T-helper 2 cell treated with Interferon-gamma antibody and Interleukin-4, amounts not matched to agents 5 μg/mL and 100 μg/mL, for 36 hours (primary cell): ENCODE results near the gene PLA2G2F.

Experiments used
- DNase-seq: peaks from one replicate; pipeline ENCODE4 v3.0.0; 2021; ENCODE audit warnings: low spot score
- H3K27ac Mint-ChIP-seq: one replicate; pipeline ENCODE4 v1.8.0; 2021; ENCODE audit warnings: mild to moderate bottlenecking, mixed read lengths
- H3K27me3 Mint-ChIP-seq: one replicate; pipeline ENCODE4 v1.8.0; 2021; ENCODE audit warnings: low read depth, mixed read lengths
- H3K36me3 Mint-ChIP-seq: one replicate; pipeline ENCODE4 v1.8.0; 2021; ENCODE audit warnings: low read depth, mixed read lengths
- H3K4me1 Mint-ChIP-seq: one replicate; pipeline ENCODE4 v1.8.0; 2021; ENCODE audit warnings: low read depth, mixed read lengths
- H3K4me3 Mint-ChIP-seq: one replicate; pipeline ENCODE4 v1.8.0; 2022; ENCODE audit warnings: mild to moderate bottlenecking, moderate library complexity, mixed read lengths
- H3K9me3 Mint-ChIP-seq: one replicate; pipeline ENCODE4 v1.8.0; 2021; ENCODE audit warnings: mixed read lengths

PLA2G2F gene

DNA sequence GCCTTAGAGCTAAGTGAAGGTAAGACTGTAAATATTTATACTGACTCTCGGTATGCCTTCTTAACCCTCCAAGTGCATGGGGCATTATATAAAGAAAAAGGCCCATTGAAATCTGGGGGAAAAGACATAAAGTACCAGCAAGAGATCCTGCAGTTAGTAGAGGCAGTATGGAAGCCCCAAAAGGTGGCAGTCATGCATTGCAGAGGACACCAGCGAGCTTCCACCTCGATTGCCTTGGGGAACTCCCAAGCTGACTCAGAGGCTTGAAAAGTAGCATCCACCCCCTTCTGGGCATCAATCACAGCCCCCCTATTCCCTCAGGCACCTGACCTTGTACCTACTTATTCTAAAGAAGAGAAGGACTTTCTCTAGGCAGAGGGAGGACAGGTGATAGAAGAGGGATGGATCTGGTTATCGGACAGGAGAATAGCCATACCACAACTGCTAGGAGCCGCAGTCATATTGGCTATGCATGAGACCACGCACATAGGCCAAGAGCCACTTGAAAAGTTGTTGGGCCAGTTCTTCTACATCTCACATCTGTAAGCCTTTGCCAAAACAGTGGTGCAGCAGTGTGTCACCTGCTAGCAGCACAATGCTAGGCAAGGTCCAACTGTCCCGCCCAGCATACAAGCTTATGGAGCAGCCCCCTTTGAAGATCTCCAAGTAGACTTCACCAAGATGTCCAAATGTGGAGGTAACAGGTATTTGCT, 19.4 kb downstream of the PLA2G2F start:
- H3K4me3 Mint-ChIP-seq: no peak overlapping the region
- H3K27me3 Mint-ChIP-seq: no peaks in the 10 kb centered on the region
- H3K4me1 Mint-ChIP-seq: peaks cover 10% of the 10 kb centered on the region
- H3K36me3 Mint-ChIP-seq: peaks cover 2% of the 10 kb centered on the region
- peaks cover 33% of the 10 kb centered on the region for H3K9me3 Mint-ChIP-seq
- H3K27ac Mint-ChIP-seq: no peak overlapping the region
- DNase-seq: no peak

- Mint-ChIP-seq H3K4me1 (no peaks in the 10 kb centered on the region), H3K36me3 (peaks cover 2% of the 10 kb centered on the region), H3K27me3 (no peaks in the 10 kb centered on the region), H3K27ac (no peak overlapping the region), H3K4me3 (no peak overlapping the region), H3K9me3 (peaks cover 33% of the 10 kb centered on the region)
- DNase-seq: no peak
These were observed 20.9 kb downstream of the PLA2G2F start for GRCh38 chr1:20160034-20160433.

GRCh38 chr1:20164694-20165202, 25.6 kb downstream of the PLA2G2F start:
- DNase-seq: no peak
- Mint-ChIP-seq H3K9me3 (peaks cover 17% of the 10 kb centered on the region), H3K4me1 (no peaks in the 10 kb centered on the region), H3K27me3 (no peaks in the 10 kb centered on the region), H3K4me3 (no peak overlapping the region), H3K27ac (no peak overlapping the region), H3K36me3 (peaks cover 2% of the 10 kb centered on the region)

DNA sequence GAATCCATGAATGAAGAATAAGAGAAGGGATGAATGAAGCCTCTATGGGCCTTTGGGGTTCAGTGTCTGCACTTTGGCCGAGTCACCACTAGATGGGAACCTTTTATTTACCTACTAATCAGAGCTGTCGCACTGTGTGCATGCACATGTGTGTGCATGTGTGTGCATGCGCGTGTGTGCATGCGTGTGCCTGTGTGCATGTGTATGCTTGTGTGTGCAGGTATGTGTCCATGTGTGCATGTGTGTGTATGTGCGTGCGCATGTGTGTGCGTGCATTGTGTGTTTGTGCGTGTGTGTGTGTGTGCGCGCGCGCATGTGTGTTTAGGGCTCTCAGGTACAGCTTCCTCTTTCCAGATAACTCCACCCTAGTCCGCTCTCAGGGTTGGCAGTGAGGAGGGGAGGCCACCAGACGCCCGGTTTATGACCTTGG, 26.4 kb downstream of the PLA2G2F start:
- H3K4me1 Mint-ChIP-seq: no peaks in the 10 kb centered on the region
- H3K9me3 Mint-ChIP-seq: peaks cover 17% of the 10 kb centered on the region
- no peak overlapping the region for H3K4me3 Mint-ChIP-seq
- no peak overlapping the region for H3K27ac Mint-ChIP-seq
- H3K27me3 Mint-ChIP-seq: no peaks in the 10 kb centered on the region
- peaks cover 2% of the 10 kb centered on the region for H3K36me3 Mint-ChIP-seq
- DNase-seq: no peak

GRCh38 chr1:20166051-20166450, 26.9 kb downstream of the PLA2G2F start:
- no peak for DNase-seq
- Mint-ChIP-seq H3K27me3 (no peaks in the 10 kb centered on the region), H3K36me3 (peaks cover 2% of the 10 kb centered on the region), H3K9me3 (peaks cover 13% of the 10 kb centered on the region), H3K4me1 (no peaks in the 10 kb centered on the region), H3K27ac (no peak overlapping the region), H3K4me3 (no peak overlapping the region)

DNA sequence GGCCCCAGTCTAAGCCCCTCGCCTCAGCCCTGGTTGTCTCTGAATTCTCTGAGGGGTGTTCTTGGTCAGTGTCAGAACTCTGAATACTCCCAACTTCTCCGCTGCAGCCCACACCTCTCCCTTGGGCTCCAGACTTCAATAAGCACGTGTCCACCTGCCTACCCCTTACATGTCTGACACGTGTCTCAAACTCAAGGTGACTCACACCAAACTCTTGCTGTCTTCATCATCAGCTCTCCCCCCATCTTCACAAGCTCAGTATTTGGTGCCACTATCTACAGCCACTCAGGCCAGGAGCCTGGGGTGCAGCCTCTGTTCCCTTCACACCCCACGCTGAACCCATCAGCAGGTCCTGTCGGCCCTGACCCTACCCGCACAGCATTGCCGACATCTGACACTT, 28.0 kb downstream of the PLA2G2F start:
- DNase-seq: no peak
- Mint-ChIP-seq H3K4me3 (no peak overlapping the region), H3K36me3 (peaks cover 2% of the 10 kb centered on the region), H3K9me3 (peaks cover 6% of the 10 kb centered on the region), H3K4me1 (peaks cover 4% of the 10 kb centered on the region), H3K27ac (no peak overlapping the region), H3K27me3 (no peaks in the 10 kb centered on the region)

- H3K27ac Mint-ChIP-seq: no peak overlapping the region
- peaks cover 4% of the 10 kb centered on the region for H3K4me1 Mint-ChIP-seq
- no peak for DNase-seq
- H3K27me3 Mint-ChIP-seq: no peaks in the 10 kb centered on the region
- no peaks in the 10 kb centered on the region for H3K9me3 Mint-ChIP-seq
- H3K4me3 Mint-ChIP-seq: no peak overlapping the region
- H3K36me3 Mint-ChIP-seq: no peaks in the 10 kb centered on the region
These were observed 29.7 kb downstream of the PLA2G2F start for GRCh38 chr1:20168564-20169491.

GRCh38 chr1:20169932-20170331, 30.8 kb downstream of the PLA2G2F start:
- no peak for DNase-seq
- H3K9me3 Mint-ChIP-seq: no peaks in the 10 kb centered on the region
- no peak overlapping the region for H3K4me3 Mint-ChIP-seq
- H3K4me1 Mint-ChIP-seq: peaks cover 8% of the 10 kb centered on the region
- no peaks in the 10 kb centered on the region for H3K36me3 Mint-ChIP-seq
- H3K27ac Mint-ChIP-seq: no peak overlapping the region
- no peaks in the 10 kb centered on the region for H3K27me3 Mint-ChIP-seq

GRCh38 chr1:20172033-20172590, 33.0 kb downstream of the PLA2G2F start:
- H3K4me1 Mint-ChIP-seq: peaks cover 12% of the 10 kb centered on the region
- H3K9me3 Mint-ChIP-seq: no peaks in the 10 kb centered on the region
- no peaks in the 10 kb centered on the region for H3K27me3 Mint-ChIP-seq
- DNase-seq: no peak
- H3K27ac Mint-ChIP-seq: no peak overlapping the region
- H3K4me3 Mint-ChIP-seq: no peak overlapping the region
- H3K36me3 Mint-ChIP-seq: no peaks in the 10 kb centered on the region

DNA sequence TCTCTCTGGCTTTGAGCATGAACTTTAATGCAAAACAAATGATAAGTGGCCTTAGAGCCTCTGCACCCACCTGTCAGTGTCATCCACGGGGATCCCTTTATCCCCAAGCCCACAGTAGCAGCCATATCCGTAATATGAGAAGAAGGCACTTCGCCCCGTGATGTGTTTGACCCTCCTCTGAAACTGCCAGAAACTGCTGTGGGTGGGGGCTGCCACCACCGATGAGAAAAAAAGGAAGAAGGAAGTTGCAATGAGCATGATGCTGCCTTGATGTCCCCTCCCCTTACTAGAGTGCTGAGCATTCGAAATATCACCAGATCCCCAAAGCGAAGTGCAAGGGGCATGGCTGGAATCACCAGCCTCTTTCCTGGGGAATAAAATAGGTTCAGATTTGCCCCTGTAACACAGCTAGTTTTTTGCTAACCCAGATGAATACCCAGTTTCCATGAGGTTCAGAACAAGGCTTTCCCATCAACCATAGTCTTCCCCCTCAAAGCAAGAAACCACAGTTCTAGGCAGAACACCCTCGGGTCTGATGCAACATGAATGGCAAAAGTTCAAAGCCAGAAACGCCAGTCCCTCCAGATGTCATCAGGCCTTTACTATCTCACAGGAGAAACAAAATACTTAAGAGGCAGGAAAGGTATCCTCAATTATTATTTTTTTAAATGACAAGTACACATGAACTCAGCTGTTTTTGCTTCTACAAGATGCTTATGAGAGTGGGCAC, 36.0 kb downstream of the PLA2G2F start:
- peaks cover 12% of the 10 kb centered on the region for H3K4me1 Mint-ChIP-seq
- H3K36me3 Mint-ChIP-seq: peaks cover 2% of the 10 kb centered on the region
- H3K4me3 Mint-ChIP-seq: no peak overlapping the region
- no peak for DNase-seq
- H3K9me3 Mint-ChIP-seq: peaks cover 10% of the 10 kb centered on the region
- no peak overlapping the region for H3K27ac Mint-ChIP-seq
- H3K27me3 Mint-ChIP-seq: peaks cover 16% of the 10 kb centered on the region

DNA sequence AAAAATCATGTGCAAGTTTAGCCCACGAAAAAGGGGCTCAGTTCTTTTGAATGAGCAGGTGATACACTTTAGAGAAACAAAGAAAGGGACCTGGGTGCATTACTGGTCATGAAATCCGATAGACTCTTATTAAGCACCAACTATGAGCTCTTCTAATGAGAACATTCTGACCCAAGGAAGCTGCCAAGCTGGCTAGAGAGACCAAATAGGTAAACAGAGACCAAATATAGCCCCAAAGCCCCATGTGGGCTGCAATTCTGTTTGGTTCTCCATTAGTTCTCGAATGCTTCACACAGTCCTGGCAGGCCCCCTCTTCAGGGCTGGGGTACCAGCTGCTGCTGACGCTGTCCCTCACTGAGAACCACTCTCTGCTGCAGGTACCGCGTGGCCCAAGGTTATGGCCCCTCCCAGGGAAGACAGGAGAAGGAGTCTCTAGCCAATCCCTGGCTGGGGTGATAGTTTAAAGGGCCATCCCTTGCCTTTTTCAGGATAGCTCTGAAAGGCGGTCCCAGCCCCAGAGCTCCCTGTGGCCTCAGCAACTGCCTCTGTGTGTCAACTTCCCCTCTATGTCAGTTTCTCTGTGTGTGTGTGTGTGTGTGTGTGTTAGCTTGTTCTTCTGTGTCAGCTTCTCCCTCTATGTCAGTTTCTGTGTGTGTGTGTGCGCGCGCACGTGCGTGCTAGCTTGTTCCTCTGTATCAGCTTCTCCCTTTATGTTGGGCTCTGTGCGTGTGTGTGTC, 39.7 kb downstream of the PLA2G2F start:
- peaks cover 13% of the 10 kb centered on the region for H3K4me1 Mint-ChIP-seq
- no peak overlapping the region for H3K4me3 Mint-ChIP-seq
- H3K27me3 Mint-ChIP-seq: peaks cover 24% of the 10 kb centered on the region
- no peak for DNase-seq
- peaks cover 14% of the 10 kb centered on the region for H3K9me3 Mint-ChIP-seq
- no peak overlapping the region for H3K27ac Mint-ChIP-seq
- H3K36me3 Mint-ChIP-seq: peaks cover 2% of the 10 kb centered on the region

DNA sequence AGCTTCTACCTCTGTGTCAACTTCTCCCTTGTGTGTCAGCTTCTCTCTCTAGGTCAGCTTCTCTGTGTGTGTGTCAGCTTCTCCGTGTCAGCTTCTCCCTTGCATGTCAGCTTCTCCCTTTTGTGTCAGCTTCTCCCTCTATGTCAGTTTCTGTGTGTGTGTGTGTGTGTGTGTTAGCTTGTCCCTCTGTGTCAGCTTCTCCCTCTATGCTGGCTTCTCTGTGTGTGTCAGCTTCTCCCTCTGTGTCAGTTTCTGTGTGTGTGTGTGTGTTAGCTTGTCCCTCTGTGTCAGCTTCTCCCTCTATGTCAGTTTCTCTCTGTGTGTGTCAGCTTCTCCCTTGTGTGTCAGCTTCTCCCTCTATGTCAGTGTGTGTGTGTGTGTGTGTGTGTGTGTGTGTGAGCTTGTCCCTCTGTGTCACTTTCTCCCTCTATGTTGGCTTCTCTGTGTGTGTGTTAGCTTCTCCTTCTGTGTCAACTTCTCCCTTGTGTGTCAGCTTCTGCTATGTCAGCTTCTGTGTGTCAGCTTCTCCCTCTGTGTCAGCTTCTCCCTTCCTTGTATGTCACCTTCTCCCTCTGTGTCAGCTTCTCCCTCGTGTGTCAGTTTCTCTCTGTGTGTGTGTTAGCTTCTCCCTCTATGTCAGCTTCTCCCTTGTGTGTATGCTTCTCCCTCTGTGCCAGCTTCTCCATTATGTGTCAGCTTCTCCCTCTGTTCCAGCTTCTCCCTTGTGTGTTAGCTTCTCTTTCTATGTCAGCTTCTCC, 40.4 kb downstream of the PLA2G2F start:
- DNase-seq: no peak
- Mint-ChIP-seq H3K4me3 (no peak overlapping the region), H3K27ac (no peak overlapping the region), H3K4me1 (peaks cover 20% of the 10 kb centered on the region), H3K36me3 (peaks cover 2% of the 10 kb centered on the region), H3K9me3 (peaks cover 14% of the 10 kb centered on the region), H3K27me3 (peaks cover 27% of the 10 kb centered on the region)
